Measurements from ENCODE around the gene DYNAP.

DYNAP gene

GRCh38 chr18:54636217-54636616, 45.2 kb downstream of the DYNAP start:
- no peak for DNase-seq (ENCODE audit: low spot score)

GRCh38 chr18:54641734-54642133, 50.7 kb downstream of the DYNAP start:
- DNase-seq (ENCODE audit: low spot score): no peak

- no peak for DNase-seq (ENCODE audit: low spot score)
Measured at GRCh38 chr18:54647176-54647575, 56.1 kb downstream of the DYNAP start.

Data from Ammon's horn (tissue), 1 donor.